ENCODE measurements around the gene ELMO1.

Gene ELMO1

GRCh38 chr7:37471619-37472018, 23.0 kb upstream of the ELMO1 start:
- no peak for DNase-seq

GRCh38 chr7:37467002-37467401, 18.3 kb upstream of the ELMO1 start:
- no peak for DNase-seq

DNA sequence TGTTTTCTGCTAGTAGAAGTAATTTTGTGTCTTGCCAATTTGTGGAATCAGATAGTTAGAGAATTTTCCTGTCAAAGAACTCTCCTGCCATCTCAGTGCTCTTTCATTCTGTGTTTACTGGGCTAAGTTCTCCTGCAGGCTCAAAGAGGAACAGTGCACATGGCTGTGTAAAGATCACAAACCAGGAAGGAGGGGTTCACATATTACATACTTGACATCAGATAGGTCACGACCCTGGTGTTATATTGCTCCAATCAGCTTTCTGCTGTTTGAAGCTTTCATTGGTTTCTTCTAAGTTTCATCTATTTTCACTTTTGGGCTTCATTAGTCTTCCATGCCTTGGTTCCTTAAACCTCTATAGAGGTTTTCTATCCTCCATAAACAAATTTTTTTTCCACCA, 13.5 kb upstream of the ELMO1 start:
- no peak for DNase-seq

DNA sequence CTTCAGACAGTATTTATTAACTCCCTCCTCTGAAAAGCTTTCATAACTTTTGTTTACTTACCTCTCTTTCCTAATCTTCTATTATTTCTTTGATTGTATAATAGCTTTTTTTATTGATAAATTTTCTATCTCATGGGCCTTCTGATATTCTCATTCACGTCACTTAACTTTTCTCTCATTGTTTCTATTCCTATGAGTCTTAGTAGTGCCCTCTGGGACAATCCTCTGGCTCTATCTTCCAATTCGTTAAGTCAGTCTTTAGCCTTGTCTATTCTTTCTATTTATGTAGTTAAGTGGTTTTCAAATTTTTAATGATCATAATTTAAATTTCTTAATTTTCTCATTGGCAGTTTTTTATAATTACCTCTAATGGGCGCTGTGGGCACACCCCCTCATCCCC, 6.4 kb upstream of the ELMO1 start:
- DNase-seq: no peak

GRCh38 chr7:37452346-37452745, 3.7 kb upstream of the ELMO1 start:
- no peak for DNase-seq

- no peak for DNase-seq
Observed at GRCh38 chr7:37450035-37450434, 1.4 kb upstream of the ELMO1 start.

DNA sequence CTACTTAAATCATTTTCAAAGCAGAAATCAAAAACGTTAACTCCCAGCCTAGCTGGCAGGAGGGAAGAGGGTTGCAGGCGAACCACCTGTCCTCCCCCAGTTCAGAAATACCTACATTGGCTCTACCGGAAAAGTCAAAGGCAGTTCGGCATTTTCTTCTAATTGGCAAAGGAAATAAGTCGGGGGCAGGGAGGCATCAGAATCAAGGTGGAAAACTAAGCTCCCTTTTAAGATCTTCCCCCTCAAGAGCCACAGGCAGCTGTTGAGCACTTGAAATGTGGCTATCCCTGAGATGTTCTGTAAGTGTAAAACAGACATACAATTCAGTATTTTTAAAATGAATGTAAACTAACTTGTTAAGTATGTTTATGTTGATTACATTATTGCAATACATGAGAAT, 957 bp upstream of the ELMO1 start:
- no peak for DNase-seq

DNA sequence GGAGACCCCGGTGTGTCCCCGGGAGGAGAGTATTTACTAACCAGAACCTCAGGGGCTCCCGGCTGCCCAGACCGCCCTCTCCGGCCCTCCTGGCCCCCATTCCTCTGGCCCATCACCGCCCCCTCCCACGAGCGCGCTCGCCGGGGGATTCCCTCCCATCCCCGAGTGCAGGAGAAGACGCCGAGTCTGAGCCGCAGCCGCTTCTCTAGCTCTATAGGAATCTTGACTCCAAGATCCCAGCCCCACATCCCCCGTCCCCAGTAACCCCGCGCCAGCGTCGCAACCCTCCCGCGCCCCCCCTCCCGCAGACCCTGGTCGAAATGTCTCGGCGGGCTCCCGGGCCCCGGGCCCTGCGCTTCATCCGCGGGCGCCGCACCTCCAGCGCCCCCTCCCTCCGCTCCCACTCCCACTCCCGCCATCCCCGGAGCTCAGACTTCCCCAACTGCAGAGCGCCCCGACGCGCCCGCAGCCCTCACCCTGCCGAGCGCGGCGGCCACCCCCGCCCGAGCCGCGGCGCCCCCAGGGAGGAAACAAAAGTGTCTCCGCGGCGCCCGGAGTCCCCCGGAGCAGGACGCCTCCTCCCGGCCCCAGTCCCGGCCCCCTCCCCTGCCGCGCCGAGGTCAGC, 541 bp downstream of the ELMO1 start:
- DNase-seq: peak; percentile 47

- no peak for DNase-seq
Observed at GRCh38 chr7:37446371-37446770, 2.3 kb downstream of the ELMO1 start.

GRCh38 chr7:37445790-37446189, 2.9 kb downstream of the ELMO1 start:
- no peak for DNase-seq

DNA sequence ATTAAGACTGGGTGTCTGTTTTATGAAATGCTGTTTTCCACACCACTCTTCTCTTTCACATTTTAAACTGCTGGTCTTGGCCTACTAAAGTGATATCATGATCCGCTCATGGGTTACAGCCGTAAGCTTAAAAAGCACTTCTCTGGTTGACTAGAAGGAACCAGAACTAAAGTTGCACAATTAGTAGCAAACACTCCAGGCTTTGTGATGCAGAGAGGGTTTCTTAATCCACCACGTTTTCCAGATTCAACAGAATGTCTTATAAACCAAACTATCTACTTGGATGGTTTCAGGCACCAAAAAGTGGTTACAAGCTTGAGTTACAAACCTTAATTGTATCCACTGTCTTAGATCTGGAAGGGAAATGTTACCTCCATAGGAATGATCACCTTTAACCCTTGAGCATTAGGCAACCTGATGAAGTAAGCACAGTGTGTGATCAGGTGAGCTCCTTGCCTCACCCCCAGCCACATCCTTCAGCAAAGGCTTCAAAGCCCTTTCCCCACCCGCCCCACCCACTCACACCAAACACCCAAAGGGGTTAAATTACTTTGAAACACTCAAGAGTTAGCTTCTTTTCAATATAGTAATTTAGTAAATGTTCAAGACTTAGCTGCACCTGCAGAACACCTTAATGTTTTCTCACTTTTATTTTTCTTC, 3.5 kb downstream of the ELMO1 start:
- DNase-seq: no peak

GRCh38 chr7:37443627-37444026, 5.0 kb downstream of the ELMO1 start:
- no peak for DNase-seq

DNA sequence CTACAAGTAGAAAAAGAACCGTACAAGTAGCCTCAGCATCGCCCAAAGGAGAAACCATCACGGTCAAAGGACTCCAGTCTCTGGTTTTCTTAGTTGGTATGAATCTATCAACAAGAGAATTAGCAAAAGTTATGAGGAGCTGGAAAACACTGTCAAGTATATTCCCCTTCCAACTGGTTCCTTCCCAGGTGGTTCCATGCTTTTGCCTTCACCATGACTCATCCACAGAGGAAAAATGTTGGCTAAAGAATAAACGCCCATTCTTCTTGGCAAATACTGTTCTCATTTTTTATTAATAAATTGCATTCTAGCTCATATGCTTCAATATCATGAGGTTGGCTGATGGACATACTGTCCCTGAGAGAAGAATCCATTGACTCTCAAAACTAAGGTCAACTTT, 6.4 kb downstream of the ELMO1 start:
- DNase-seq: no peak

- no peak for DNase-seq
Observed at GRCh38 chr7:37441816-37442215, 6.8 kb downstream of the ELMO1 start.

DNA sequence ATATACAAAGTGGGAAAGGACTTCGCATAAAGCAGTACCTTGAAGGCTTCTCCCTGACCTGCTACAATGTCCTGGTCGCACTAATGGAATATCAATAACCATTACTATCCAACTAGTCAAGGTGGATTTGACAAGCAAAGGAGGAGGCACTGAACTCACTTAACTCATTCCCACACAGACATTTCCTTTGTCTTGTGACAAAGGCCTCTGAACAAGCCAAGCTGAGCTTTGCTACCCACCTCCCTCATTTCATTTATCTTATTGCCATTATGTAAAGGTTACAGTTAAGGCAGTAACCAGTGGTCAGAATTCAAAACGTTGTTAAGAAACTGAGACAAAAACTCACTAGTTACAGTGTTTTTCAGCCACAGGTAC, 7.3 kb downstream of the ELMO1 start:
- no peak for DNase-seq

DNA sequence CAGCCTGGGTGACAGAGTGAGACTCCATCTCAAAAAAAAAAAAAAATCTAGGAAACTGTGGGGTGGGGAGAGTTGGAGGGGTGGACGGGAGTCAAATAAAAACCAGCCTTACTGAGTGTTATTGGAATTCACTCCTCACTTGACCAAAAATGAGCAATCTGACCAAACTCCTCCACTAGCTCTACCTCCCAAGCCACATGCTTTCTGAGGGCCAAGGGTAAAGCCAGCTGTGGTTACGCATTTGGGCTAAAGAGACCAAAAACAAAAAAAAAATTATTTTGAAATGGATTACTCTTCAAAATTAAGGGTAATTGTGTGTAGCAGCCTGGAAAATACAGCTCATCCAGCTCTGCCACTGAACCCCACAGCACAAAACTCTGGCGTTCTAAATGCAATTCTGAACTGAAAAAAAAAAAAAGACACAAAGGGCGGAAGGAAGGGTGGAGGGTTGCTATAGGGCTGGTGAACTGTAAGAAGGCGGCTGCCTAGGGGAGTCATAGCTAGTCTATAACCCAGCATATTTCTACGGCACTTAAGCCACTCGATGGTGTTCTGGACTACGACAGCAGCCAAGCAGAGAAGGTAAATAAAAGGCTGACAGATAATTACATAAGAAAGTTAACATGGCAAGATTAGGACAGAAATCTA, 7.8 kb downstream of the ELMO1 start:
- DNase-seq: peak; percentile 10

DNA sequence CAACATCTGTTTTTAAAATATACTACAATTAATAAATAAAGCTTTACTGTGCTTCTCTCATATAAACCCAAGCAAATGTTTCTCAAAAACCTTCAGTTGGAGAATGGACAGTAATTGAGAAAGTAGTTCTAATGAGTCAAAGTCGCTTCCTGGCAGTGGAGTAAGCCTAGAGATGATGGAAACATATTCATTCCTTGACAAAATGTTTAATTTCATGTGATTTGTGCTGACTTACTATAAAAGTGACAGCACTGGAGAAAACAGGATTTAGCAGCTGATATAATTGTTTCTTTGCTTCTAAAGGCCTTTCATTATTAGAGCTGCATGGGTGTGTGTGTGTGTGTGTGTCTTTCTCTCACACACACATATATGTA, 9.0 kb downstream of the ELMO1 start:
- DNase-seq: no peak

DNA sequence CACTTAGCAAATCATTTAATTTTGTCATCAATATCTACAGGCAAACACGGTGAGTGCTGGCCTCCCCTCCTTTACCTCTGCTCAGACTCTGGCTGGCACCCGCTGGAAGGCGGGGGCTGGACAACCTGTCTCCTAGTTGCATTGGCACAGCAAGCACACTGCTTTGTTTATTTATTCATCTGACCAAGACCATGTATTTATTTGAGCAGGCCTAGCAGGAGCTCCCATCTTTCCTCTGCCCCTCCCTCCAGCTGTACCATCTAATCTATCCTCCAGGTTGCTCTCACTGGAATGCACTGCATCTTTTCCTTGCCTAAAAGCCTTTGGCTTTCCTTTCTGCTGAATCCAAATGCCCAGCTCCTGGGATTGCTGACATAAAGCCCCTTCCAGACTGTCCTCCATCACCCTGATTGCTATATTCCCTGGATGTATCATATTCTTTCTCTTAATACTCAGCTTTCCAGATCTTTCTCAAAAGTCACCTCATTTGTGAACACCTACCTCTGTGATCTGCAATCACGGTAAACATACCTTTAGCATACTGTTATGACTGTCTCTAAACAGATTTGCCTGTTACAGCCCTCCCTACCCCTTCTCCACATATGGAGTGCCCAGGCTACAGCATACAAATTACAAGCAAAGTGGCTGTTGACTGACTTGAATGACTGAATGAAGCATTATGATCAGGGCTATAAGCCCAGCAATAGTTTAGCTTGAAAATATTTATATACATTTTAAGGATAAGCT, 9.6 kb downstream of the ELMO1 start:
- no peak for DNase-seq

- DNase-seq: no peak
Observed at GRCh38 chr7:37435156-37435855, 13.4 kb downstream of the ELMO1 start.

GRCh38 chr7:37434529-37434928, 14.1 kb downstream of the ELMO1 start:
- DNase-seq: no peak

GRCh38 chr7:37433166-37433565, 15.5 kb downstream of the ELMO1 start:
- DNase-seq: no peak

DNA sequence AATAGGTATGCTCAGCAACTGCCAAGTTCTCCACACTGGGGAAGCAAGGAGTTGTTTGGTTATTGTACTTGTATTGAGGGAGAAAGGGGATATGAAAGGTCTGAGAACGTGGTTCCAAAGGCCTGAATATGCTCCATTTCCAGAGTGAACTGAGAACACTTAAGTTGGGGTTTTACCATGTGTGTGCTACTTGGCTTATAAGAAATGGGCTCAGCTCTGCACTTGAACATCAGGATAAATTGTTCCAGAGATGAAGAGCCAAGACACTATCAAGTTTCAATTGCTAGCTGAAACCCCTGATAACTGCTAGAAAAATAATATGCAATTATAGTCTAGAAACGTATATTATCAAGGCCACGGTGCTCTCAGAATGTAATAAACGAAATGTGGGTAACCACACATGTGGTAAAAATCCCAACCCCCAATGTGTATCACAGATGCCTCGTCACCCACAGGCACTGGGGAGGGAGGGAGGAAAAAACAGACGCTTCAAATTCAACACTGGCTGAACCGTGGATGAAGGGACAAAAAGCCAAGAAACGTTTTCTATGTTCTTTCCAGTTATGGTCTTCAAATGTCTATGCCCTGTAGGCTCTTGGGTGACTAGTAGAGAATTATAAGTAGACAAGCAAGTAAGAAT, 16.3 kb downstream of the ELMO1 start:
- no peak for DNase-seq

DNA sequence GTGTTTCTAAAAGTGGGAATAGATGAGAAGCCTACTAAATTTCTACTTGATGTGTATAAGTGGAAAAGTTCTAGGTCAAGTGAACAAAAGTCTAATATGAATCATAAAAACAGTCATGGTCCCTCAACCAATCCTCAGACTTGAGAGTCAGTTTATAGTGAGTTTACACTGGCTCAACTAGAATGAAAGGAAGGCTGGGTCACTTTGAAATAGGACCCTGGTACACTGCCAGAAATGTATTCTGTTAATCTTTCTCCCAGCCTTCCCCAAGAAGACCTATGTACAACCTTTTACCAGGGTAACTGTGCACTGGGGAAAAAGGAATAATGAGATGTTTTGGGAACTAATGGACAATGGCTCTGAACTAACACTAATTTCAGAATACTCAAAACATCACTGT, 17.3 kb downstream of the ELMO1 start:
- DNase-seq: no peak
